Naive thymus-derived CD4-positive, alpha-beta T cell (primary cell): ENCODE measurements around the gene FMO4. TPM values are rescaled to one million over a fixed set of nuclear protein-coding genes. Genes with fewer than 3 reads are reported as not detected.

Experiments
- ATAC-seq: fragments of 150-1000 bp; cut with Tn5 transposase; 2 replicates; pipeline ENCODE4 v1.10.0; 2021; ENCODE audit warnings: mild to moderate bottlenecking, moderate library complexity
- CTCF ChIA-PET: fragments of 350-600 bp; sonication (Branson Sonifier 250); formaldehyde crosslinking; loops from one replicate; lab custom pipeline; 2021; ENCODE audit warnings: antibody characterized with exemption; lab: Charles Lee
- POLR2A ChIA-PET: fragments of 350-600 bp; sonication (Branson Sonifier 250); formaldehyde crosslinking; loops from one replicate; lab custom pipeline; 2021; ENCODE audit warnings: antibody characterized with exemption, inconsistent platforms; lab: Charles Lee
- DNase-seq, 9 donors: peaks; one replicate each; pipeline versions ENCODE4 v3.0.0 to v3.0.0-alpha.2; 2020 to 2022; ENCODE audit warnings: mixed read lengths in 1 of 9
- H3K27ac ChIP-seq: one replicate; pipeline ENCODE4 v1.7.0; 2013; ENCODE audit warnings: mild to moderate bottlenecking, low read depth, low read length, moderate library complexity
- H3K27me3 ChIP-seq, 2 donors: one replicate each; pipeline ENCODE4 v1.7.0; 2013; ENCODE audit warnings: low read length in 2 of 2, mild to moderate bottlenecking in 2 of 2, moderate library complexity in 2 of 2; ENCODE audit not compliant: control insufficient read depth in 2 of 2, insufficient read depth in 2 of 2
- H3K36me3 ChIP-seq, 3 experiments: 1 replicate in 2 of 3; 2 replicates in 1 of 3; pipeline ENCODE4 v1.7.0; 2013; ENCODE audit warnings: low read length in 3 of 3, mild to moderate bottlenecking in 3 of 3, moderate library complexity in 1 of 3; ENCODE audit not compliant: insufficient read depth in 3 of 3, control insufficient read depth in 2 of 3
- H3K4me1 ChIP-seq, 2 donors: one replicate each; pipeline ENCODE4 v1.7.0; 2013; ENCODE audit warnings: low read length in 2 of 2, mild to moderate bottlenecking in 2 of 2, moderate library complexity in 1 of 2; ENCODE audit not compliant: control insufficient read depth in 2 of 2, insufficient read depth in 2 of 2
- H3K4me3 ChIP-seq: 2 replicates; pipeline ENCODE4 v1.7.0; 2013; ENCODE audit warnings: mild to moderate bottlenecking, low read length
- H3K9me3 ChIP-seq, 3 experiments: 1 replicate in 2 of 3; 2 replicates in 1 of 3; pipeline ENCODE4 v1.7.0; 2013; ENCODE audit warnings: low read length in 3 of 3; ENCODE audit not compliant: control insufficient read depth in 2 of 3
- H3K27ac Mint-ChIP-seq, 9 donors: one replicate each; pipeline ENCODE4 v1.8.0; 2020 to 2022; ENCODE audit warnings: mixed read lengths in 9 of 9, mild to moderate bottlenecking in 8 of 9, moderate library complexity in 5 of 9, inconsistent platforms in 2 of 9
- H3K27me3 Mint-ChIP-seq, 5 donors: one replicate each; pipeline ENCODE4 v1.8.0; 2021 to 2022; ENCODE audit warnings: mixed read lengths in 5 of 5, mild to moderate bottlenecking in 1 of 5
- H3K36me3 Mint-ChIP-seq, 5 donors: one replicate each; pipeline ENCODE4 v1.8.0; 2020 to 2022; ENCODE audit warnings: mixed read lengths in 5 of 5, mild to moderate bottlenecking in 3 of 5, inconsistent platforms in 1 of 5
- H3K4me1 Mint-ChIP-seq, 7 donors: one replicate each; pipeline ENCODE4 v1.8.0; 2020 to 2022; ENCODE audit warnings: mixed read lengths in 7 of 7, mild to moderate bottlenecking in 3 of 7, inconsistent platforms in 1 of 7
- H3K4me3 Mint-ChIP-seq, 10 donors: one replicate each; pipeline ENCODE4 v1.8.0; 2020 to 2022; ENCODE audit warnings: mild to moderate bottlenecking in 10 of 10, mixed read lengths in 10 of 10, moderate library complexity in 6 of 10, inconsistent platforms in 2 of 10
- H3K9me3 Mint-ChIP-seq, 11 donors: one replicate each; pipeline ENCODE4 v1.8.0; 2020 to 2022; ENCODE audit warnings: mixed read lengths in 11 of 11, mild to moderate bottlenecking in 4 of 11, inconsistent platforms in 1 of 11, moderate library complexity in 1 of 11
- intact Hi-C, 2 donors: fragments of 100-400 bp; cut with micrococcal nuclease; formaldehyde crosslinking; loops; one replicate each; pipeline ENCODE4 v1.15.1; 2023
- polyA plus RNA-seq, 2 donors: library from polyadenylated mRNA; unstranded; fragments of 300-500 nt; fragmentation: Illumina TruSeq; gene quantifications; one replicate each; pipeline ENCODE4 v1.2.3, GENCODE V29; 2021
- total RNA-seq, 6 experiments: library from RNA in 5 of 6; stranded (reverse) in 5 of 6; gene quantifications; 1 replicate in 5 of 6; 2 replicates in 1 of 6; pipeline ENCODE4 v1.2.3 and lab custom pipeline; 2021 to 2026

Gene FMO4
- total RNA-seq = 1 to 10 TPM; 1.2 to 3.7 (median 3.3) TPM
- polyA plus RNA-seq = 1 to 10 TPM; 2.0 to 2.8 TPM
- total RNA-seq (lab: John Stamatoyannopoulos, UW) = 5.9 reads per million, percentile 27 among the genes with 10 or more reads in this experiment

DNA sequence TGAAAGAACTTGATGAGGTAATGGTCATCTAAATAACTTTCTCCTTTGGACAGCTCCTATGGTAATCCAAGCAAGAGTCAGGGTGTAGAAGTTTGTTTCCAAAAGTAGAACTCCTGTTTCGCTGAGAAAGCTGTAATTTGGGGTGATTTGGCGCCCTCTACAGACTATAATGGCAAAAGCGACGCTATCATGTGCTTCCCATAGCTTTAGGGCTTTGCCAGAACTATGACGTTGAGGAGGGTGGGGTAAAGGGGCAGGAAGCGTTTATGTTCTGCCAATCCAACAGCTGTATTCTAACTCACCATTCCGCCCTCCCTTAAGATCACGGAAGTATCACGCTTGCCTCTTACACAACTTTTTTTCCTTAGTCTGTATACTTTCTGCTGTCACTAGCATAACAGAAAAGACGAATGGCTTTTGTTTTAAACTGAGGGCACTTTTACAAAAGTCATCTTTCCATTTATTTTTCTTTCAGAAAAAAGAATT, at the start of gene FMO4:
FMO4 (plus strand) TSS at position 349 of the 486 bp plus-strand sequence. CDS start 5,643 bp downstream, outside the sequence.
- Mint-ChIP-seq H3K27ac (peak within 1 kb of the TSS; percentile 73 to 96 (median 90)), H3K27me3 (no peaks in the 10 kb centered on the region), H3K36me3 (peaks cover 0 to 15% (median 9%) of the 10 kb centered on the region in 5 donors), H3K4me1 (peaks cover 4 to 34% (median 26%) of the 10 kb centered on the region in 7 donors), H3K9me3 (no peaks in the 10 kb centered on the region), H3K4me3 (peak within 1 kb of the TSS; percentile 35 to 86 (median 81))
- H3K4me3 ChIP-seq = peak within 1 kb of the TSS; percentile 26
- peaks cover 0 to 3% (median 0%) of the 10 kb centered on the region in 3 experiments for H3K36me3 ChIP-seq
- intact Hi-C loops = loop anchor here (1.0 to 10.0 kb wide), 20 partner anchors 69 to 1949 kb away; partner anchors contain the start of genes GORAB (in 2 of the 2), KIFAP3 (in 2 of the 2), PRRC2C (in 2 of the 2) and BLZF1 (in 1 of the 2)
- POLR2A ChIA-PET = interaction anchor here (0.6 to 1.4 kb wide), 7 partner anchors 68 to 1420 kb away, joined by 3 to 7 read pairs (median 3); partner anchors contain the start of genes PRRC2C and SCYL3
- CTCF ChIA-PET = interaction anchor here (0.6 to 2.8 kb wide), 18 partner anchors 9 to 1166 kb away, joined by 3 to 37 read pairs (median 4); partner anchors contain the start of gene FMO1
- DNase-seq (peak; percentile 35 to 94 (median 90)), ATAC-seq (peak; percentile 100)
- H3K4me1 ChIP-seq = peaks cover 5 to 7% of the 10 kb centered on the region in 2 donors
- no peaks in the 10 kb centered on the region for H3K9me3 ChIP-seq
- H3K27me3 ChIP-seq = no peaks in the 10 kb centered on the region
- H3K27ac ChIP-seq = peak within 1 kb of the TSS; percentile 56

DNA sequence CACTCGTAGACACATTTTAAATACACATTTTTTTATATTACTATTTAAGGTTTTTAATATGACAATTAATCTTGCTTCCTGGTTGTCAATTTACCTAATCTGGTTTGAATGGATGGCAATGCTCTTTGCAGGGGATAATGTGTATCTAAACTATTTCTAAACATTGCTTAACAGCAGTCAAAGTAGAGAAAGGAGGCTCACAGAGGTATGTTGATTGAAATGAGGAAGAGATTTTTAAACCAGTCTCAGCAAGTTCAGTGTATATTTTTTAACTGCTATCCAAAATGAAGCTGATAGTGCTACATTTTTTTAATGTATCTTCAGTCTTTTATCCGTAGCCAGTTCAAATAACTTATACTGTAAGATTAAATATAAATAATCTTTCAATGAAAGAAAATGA, 48.3 kb upstream of the FMO4 start:
- H3K4me1 Mint-ChIP-seq = no peaks in the 10 kb centered on the region
- ChIA-PET CTCF (no interaction called here), POLR2A (no interaction called here)
- no peak for DNase-seq
- no peaks in the 10 kb centered on the region for H3K9me3 Mint-ChIP-seq
- no peak for ATAC-seq
- H3K36me3 ChIP-seq = no peaks in the 10 kb centered on the region
- H3K27me3 Mint-ChIP-seq = peaks cover 7 to 21% (median 13%) of the 10 kb centered on the region in 5 donors
- no peaks in the 10 kb centered on the region for H3K4me1 ChIP-seq
- no peaks in the 10 kb centered on the region for H3K36me3 Mint-ChIP-seq
- no peaks in the 10 kb centered on the region for H3K9me3 ChIP-seq
- intact Hi-C loops = no loop called here
- no peak overlapping the region for H3K27ac Mint-ChIP-seq
- no peak overlapping the region for H3K4me3 ChIP-seq
- no peak overlapping the region for H3K27ac ChIP-seq
- H3K4me3 Mint-ChIP-seq = no peak overlapping the region
- H3K27me3 ChIP-seq = no peaks in the 10 kb centered on the region

DNA sequence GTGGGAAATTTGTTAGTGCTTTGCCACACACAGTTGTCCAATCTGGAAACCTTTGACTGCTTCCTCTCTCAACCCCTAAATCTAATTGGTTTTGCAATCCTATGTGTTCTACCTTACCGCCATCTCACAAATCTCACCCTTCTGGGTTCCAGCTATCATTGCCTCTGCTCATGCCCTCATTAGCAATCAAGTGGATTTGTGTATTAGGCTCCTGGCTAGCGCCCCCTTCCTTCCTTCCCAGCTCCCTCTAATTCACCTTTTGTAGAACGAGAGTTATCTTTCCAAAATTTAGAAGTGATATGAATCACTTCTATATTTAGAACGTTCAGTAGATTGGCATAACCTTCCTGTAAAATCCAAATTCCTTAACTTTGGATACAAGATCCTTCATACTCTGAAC, 47.1 kb upstream of the FMO4 start:
- Mint-ChIP-seq H3K4me1 (no peaks in the 10 kb centered on the region), H3K9me3 (peaks cover 0 to 9% (median 0%) of the 10 kb centered on the region in 11 donors), H3K4me3 (no peak overlapping the region), H3K27ac (no peak overlapping the region), H3K27me3 (peaks cover 7 to 27% (median 16%) of the 10 kb centered on the region in 5 donors), H3K36me3 (peaks cover 0 to 5% (median 0%) of the 10 kb centered on the region in 5 donors)
- H3K9me3 ChIP-seq = no peaks in the 10 kb centered on the region
- H3K27ac ChIP-seq = no peak overlapping the region
- intact Hi-C loops = no loop called here
- DNase-seq (no peak), ATAC-seq (no peak)
- no peaks in the 10 kb centered on the region for H3K36me3 ChIP-seq
- H3K27me3 ChIP-seq = no peaks in the 10 kb centered on the region
- no peaks in the 10 kb centered on the region for H3K4me1 ChIP-seq
- ChIA-PET CTCF (no interaction called here), POLR2A (no interaction called here)
- no peak overlapping the region for H3K4me3 ChIP-seq

DNA sequence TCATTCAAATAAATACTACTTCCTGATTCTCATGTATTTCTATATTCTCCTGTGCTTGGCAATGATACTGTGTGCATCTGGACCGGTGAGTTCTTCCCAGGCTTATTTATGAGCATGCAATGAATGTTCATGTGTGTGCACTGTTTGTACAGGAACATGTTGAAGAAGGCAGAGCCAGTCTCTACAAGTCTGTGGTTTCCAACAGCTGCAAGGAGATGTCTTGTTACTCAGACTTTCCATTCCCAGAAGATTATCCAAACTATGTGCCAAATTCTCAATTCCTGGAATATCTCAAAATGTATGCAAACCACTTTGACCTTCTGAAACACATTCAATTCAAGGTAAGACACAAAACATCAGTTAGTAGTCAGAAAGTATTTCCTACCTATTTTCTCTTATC, 46.6 kb upstream of the FMO4 start:
- ATAC-seq (no peak), DNase-seq (no peak)
- Histone ChIP-seq H3K27ac (no peak overlapping the region), H3K4me1 (no peaks in the 10 kb centered on the region), H3K27me3 (no peaks in the 10 kb centered on the region), H3K9me3 (no peaks in the 10 kb centered on the region), H3K36me3 (no peaks in the 10 kb centered on the region), H3K4me3 (no peak overlapping the region)
- intact Hi-C loops = no loop called here
- H3K4me1 Mint-ChIP-seq = no peaks in the 10 kb centered on the region
- no peak overlapping the region for H3K4me3 Mint-ChIP-seq
- POLR2A ChIA-PET = no interaction called here
- peaks cover 0 to 9% (median 0%) of the 10 kb centered on the region in 11 donors for H3K9me3 Mint-ChIP-seq
- H3K36me3 Mint-ChIP-seq = peaks cover 0 to 5% (median 0%) of the 10 kb centered on the region in 5 donors
- H3K27me3 Mint-ChIP-seq = peaks cover 7 to 27% (median 16%) of the 10 kb centered on the region in 5 donors
- H3K27ac Mint-ChIP-seq = no peak overlapping the region
- CTCF ChIA-PET = no interaction called here

- intact Hi-C loops = no loop called here
- H3K4me3 ChIP-seq = no peak overlapping the region
Measured at GRCh38 chr1:171270806-171271205, 43.2 kb upstream of the FMO4 start.

DNA sequence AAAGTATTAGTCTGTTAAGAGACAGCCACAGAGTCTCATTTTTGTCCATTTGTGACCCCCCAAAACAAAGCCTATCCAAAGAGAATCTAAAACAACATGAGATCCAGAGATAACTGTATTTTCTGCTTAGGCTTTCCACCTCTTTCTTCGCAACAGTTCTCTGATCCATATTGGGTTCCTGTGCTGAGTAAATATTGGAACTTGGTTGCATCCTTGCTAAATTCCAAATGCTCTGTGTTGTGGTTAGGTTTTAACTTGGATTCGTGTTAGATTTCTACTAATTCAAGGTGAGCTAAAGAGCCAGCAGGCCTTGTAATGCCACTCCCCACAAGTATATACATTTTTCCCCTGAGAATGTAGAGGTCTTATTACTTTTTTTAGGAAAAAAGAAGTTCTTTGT, 36.4 kb upstream of the FMO4 start:
- Histone ChIP-seq H3K4me1 (no peaks in the 10 kb centered on the region), H3K27me3 (no peaks in the 10 kb centered on the region), H3K36me3 (no peaks in the 10 kb centered on the region), H3K9me3 (no peaks in the 10 kb centered on the region), H3K4me3 (no peak overlapping the region), H3K27ac (no peak overlapping the region)
- peaks cover 16 to 33% (median 19%) of the 10 kb centered on the region in 5 donors for H3K27me3 Mint-ChIP-seq
- DNase-seq (no peak), ATAC-seq (no peak)
- H3K27ac Mint-ChIP-seq = no peak overlapping the region
- H3K9me3 Mint-ChIP-seq = peaks cover 0 to 7% (median 0%) of the 10 kb centered on the region in 11 donors
- H3K4me1 Mint-ChIP-seq = no peaks in the 10 kb centered on the region
- H3K4me3 Mint-ChIP-seq = no peak overlapping the region
- intact Hi-C loops = no loop called here
- POLR2A ChIA-PET = no interaction called here
- CTCF ChIA-PET = no interaction called here
- H3K36me3 Mint-ChIP-seq = no peaks in the 10 kb centered on the region

More at GRCh38 chr1:171270806-171271205, 43.2 kb upstream of the FMO4 start:
- DNase-seq = no peak
- peaks cover 11 to 22% (median 21%) of the 10 kb centered on the region in 5 donors for H3K27me3 Mint-ChIP-seq
- Histone ChIP-seq H3K27ac (no peak overlapping the region), H3K27me3 (no peaks in the 10 kb centered on the region), H3K36me3 (no peaks in the 10 kb centered on the region), H3K4me1 (no peaks in the 10 kb centered on the region), H3K9me3 (no peaks in the 10 kb centered on the region)
- peaks cover 0 to 13% (median 2%) of the 10 kb centered on the region in 11 donors for H3K9me3 Mint-ChIP-seq
- no peak for ATAC-seq
- POLR2A ChIA-PET = no interaction called here
- peaks cover 0 to 5% (median 0%) of the 10 kb centered on the region in 5 donors for H3K36me3 Mint-ChIP-seq
- H3K4me1 Mint-ChIP-seq = no peaks in the 10 kb centered on the region
- no peak overlapping the region for H3K27ac Mint-ChIP-seq
- CTCF ChIA-PET = interaction anchor here (0.9 kb wide), 1 partner anchor 101 kb away, joined by 6 read pairs; no protein-coding TSS in a partner anchor
- H3K4me3 Mint-ChIP-seq = no peak overlapping the region
